T-helper 2 cell treated with Interferon-gamma antibody and Interleukin-4, amounts not matched to agents 100 ng/mL and 5 ng/mL, for 36 hours (primary cell): ENCODE data around the gene SMARCD2. TPM values are rescaled to one million over a fixed set of nuclear protein-coding genes. Genes with fewer than 3 reads are reported as not detected.
"Not testable (repeated sequence)": the region's sequence is repeated elsewhere in the genome, so short reads cannot be mapped to it uniquely, and the experiment has no call there.

Source experiments
- intact Hi-C: fragments of 100-400 bp; cut with micrococcal nuclease; formaldehyde crosslinking; loops from one replicate; pipeline ENCODE4 v1.15.1; 2023
- total RNA-seq: library from RNA; stranded (reverse); gene quantifications from 2 replicates; pipeline ENCODE4 v1.2.3, GENCODE V29; 2022

The SMARCD2 gene
- total RNA-seq, 1 donor from 2014 or later: 139 TPM

- intact Hi-C loops: no loop called here
Measured at GRCh38 chr17:63816123-63816522, 26.4 kb downstream of the SMARCD2 start.

- intact Hi-C loops: no loop called here
Measured at GRCh38 chr17:63809970-63810369, 32.5 kb downstream of the SMARCD2 start.

GRCh38 chr17:63805591-63805990 lies 36.9 kb downstream of the SMARCD2 start:
- intact Hi-C loops: no loop called here

GRCh38 chr17:63804328-63804727 lies 38.2 kb downstream of the SMARCD2 start:
- intact Hi-C loops: no loop called here

GRCh38 chr17:63800783-63801182 lies 41.7 kb downstream of the SMARCD2 start:
- intact Hi-C loops: no loop called here

GRCh38 chr17:63798572-63799106 lies 43.8 kb downstream of the SMARCD2 start:
- intact Hi-C loops: no loop called here

GRCh38 chr17:63796375-63796774 lies 46.1 kb downstream of the SMARCD2 start:
- intact Hi-C loops: not testable (repeated sequence)

GRCh38 chr17:63792055-63792729 lies 50.3 kb downstream of the SMARCD2 start:
- intact Hi-C loops: no loop called here

GRCh38 chr17:63790057-63790456 lies 52.4 kb downstream of the SMARCD2 start:
- intact Hi-C loops: no loop called here

- intact Hi-C loops: no loop called here
Measured at GRCh38 chr17:63786971-63787711, 55.3 kb downstream of the SMARCD2 start.

GRCh38 chr17:63786117-63786516 lies 56.4 kb downstream of the SMARCD2 start:
- intact Hi-C loops: no loop called here

- intact Hi-C loops: no loop called here
Measured at GRCh38 chr17:63785556-63785955, 56.9 kb downstream of the SMARCD2 start.

- intact Hi-C loops: no loop called here
Measured at GRCh38 chr17:63783522-63783921, 59.0 kb downstream of the SMARCD2 start.

Other genes starting within 250 kb of the SMARCD2 start
- 18.0 and 18.4 TPM in 2 replicates for gene TACO1, start 241.8 kb downstream of the SMARCD2 start, total RNA-seq
- gene MAP3K3, start 220.3 kb downstream of the SMARCD2 start, total RNA-seq: 27.1 and 28.5 TPM in 2 replicates
- gene LIMD2, start 142.6 kb downstream of the SMARCD2 start, total RNA-seq: 457 and 470 TPM in 2 replicates
- gene STRADA, start 100.9 kb downstream of the SMARCD2 start, total RNA-seq: 54.1 and 54.8 TPM in 2 replicates
- gene CCDC47, start 69.1 kb downstream of the SMARCD2 start, total RNA-seq: 63.4 and 63.8 TPM in 2 replicates
- 123 and 129 TPM in 2 replicates for gene DDX42, start 68.5 kb downstream of the SMARCD2 start, total RNA-seq
- gene PSMC5, start 15.3 kb downstream of the SMARCD2 start, total RNA-seq: 158 and 166 TPM in 2 replicates
- 57.2 and 63.6 TPM in 2 replicates for gene FTSJ3, start 15.0 kb downstream of the SMARCD2 start, total RNA-seq
- not detected in 2 replicates for gene CSH2, start 31.0 kb upstream of the SMARCD2 start, total RNA-seq
- gene GH2, start 39.3 kb upstream of the SMARCD2 start, total RNA-seq: not detected in 2 replicates
- gene CSH1, start 53.9 kb upstream of the SMARCD2 start, total RNA-seq: not detected in 2 replicates
- gene CSHL1, start 68.6 kb upstream of the SMARCD2 start, total RNA-seq: not detected in 2 replicates
- 0.50 TPM in 1 of 2 replicates, not detected in the other for gene GH1, start 76.2 kb upstream of the SMARCD2 start, total RNA-seq
- 38.3 and 41.0 TPM in 2 replicates for gene CD79B, start 89.6 kb upstream of the SMARCD2 start, total RNA-seq
- gene SCN4A, start 130.2 kb upstream of the SMARCD2 start, total RNA-seq: 0.02 and 0.05 TPM in 2 replicates
- 1.5 and 1.8 TPM in 2 replicates for gene PRR29, start 155.7 kb upstream of the SMARCD2 start, total RNA-seq
- gene ICAM2, start 177.9 kb upstream of the SMARCD2 start, total RNA-seq: 98.1 and 98.9 TPM in 2 replicates